ENCODE data around the gene TGFB1I1.

DNA sequence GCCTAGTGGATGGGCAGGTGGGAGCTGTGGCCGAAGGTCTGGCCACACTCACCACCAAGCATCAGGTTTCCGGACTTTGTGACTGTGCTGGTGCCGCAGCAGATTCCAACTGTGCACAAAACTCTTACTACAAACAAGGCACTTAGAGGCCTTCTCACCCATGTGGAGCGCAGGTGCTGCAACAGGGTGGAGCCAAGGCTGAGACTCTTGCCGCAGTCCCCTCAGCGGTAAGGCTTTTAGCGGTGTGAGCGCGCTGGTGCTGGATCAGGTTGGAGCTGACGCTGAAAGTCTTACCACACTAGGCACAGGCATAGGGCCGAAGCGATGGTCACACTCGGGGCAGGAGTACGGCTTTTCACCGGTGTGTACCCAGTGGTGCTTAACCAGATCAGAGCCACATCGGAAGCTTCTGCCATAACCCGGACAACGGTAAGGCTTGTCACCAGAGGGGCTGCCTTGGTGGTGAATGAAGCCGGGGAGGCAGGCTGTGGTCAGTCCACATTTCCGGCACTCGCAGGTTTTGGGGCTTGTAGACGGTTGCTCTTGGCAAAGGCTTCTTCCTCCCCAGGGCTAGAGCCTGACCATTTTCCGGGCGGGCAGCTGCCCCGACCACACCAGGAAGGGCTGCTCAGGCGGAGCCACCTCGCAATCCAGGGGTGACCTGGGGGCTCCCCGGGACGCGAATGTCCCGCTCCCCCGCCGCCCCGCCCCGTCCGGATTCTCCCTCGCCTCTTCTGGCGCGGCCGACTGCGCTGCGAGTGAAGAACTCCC is 13.7 kb upstream of the TGFB1I1 start:
- TF ChIP-seq CTCF (IDR thresholded peaks at IDR 0.05) = no peak
- no peak for TF ChIP-seq EZH2 (IDR thresholded peaks at IDR 0.05; ENCODE audit: borderline replicate concordance, insufficient read depth, low read depth, low read length, poor library complexity, severe bottlenecking)
